Cardiac muscle cell (in vitro differentiated cells and primary cell): Measurements from ENCODE around the gene GPN1. TPM values are rescaled to one million over a fixed set of nuclear protein-coding genes. Genes with fewer than 3 reads are reported as not detected.

Source experiments
- DNase-seq, 2 donors: peaks; one replicate each; pipeline versions ENCODE4 v3.0.0 to v3.0.0-alpha.2; 2010 to 2017; ENCODE audit warnings: low read depth in 1 of 2, low spot score in 1 of 2
- H3K27ac ChIP-seq: fragments of 200-600 bp; sonication (generic); 2 replicates; pipeline ENCODE4 v1.5.1; 2016
- H3K27me3 ChIP-seq: fragments of 200-600 bp; sonication (generic); 2 replicates; pipeline ENCODE4 v1.6.0; 2016; ENCODE audit warnings: control low read depth
- H3K36me3 ChIP-seq: fragments of 200-600 bp; sonication (generic); 2 replicates; pipeline ENCODE4 v1.5.1; 2016; ENCODE audit warnings: control low read depth
- H3K4me1 ChIP-seq: fragments of 200-600 bp; sonication (generic); 2 replicates; pipeline ENCODE4 v1.8.1; 2017; ENCODE audit warnings: low read depth, mild to moderate bottlenecking, mixed run types
- H3K4me3 ChIP-seq: fragments of 200-600 bp; sonication (generic); 2 replicates; pipeline ENCODE4 v1.5.1; 2016; ENCODE audit warnings: mild to moderate bottlenecking
- H3K9me3 ChIP-seq: fragments of 200-600 bp; sonication (generic); 2 replicates; pipeline ENCODE4 v1.5.1; 2017; ENCODE audit warnings: low read depth, mild to moderate bottlenecking, control low read depth
- CTCF ChIP-seq: IDR thresholded peaks from 2 replicates; pipeline ENCODE4 v1.5.1; 2012; ENCODE audit warnings: low read depth, mild to moderate bottlenecking, low read length
- polyA plus RNA-seq: library from polyadenylated mRNA; unstranded; fragments of >200 nt; fragmentation: Nextera tagmentation; extraction: Ambion mirVana; gene quantifications from 2 replicates; pipeline ENCODE4 v1.2.1, GENCODE V29; 2016
- total RNA-seq: library from RNA; depleted of rRNA; stranded (reverse); fragments of >200 nt; gene quantifications from 2 replicates; pipeline ENCODE4 v1.2.3, GENCODE V29; 2016

Gene GPN1
- total and polyA plus RNA-seq, 2 experiments from 2014 or later = 24.1 to 52.5 TPM

GRCh38 chr2:27647737-27648136, 18.9 kb downstream of the GPN1 start:
- Histone ChIP-seq H3K4me1 (no peaks in the 10 kb centered on the region), H3K27ac (no peak overlapping the region), H3K36me3 (peaks cover 41% of the 10 kb centered on the region), H3K4me3 (no peak overlapping the region), H3K27me3 (no peaks in the 10 kb centered on the region), H3K9me3 (no peaks in the 10 kb centered on the region)
- TF ChIP-seq CTCF = no peak
- no peak for DNase-seq

DNA sequence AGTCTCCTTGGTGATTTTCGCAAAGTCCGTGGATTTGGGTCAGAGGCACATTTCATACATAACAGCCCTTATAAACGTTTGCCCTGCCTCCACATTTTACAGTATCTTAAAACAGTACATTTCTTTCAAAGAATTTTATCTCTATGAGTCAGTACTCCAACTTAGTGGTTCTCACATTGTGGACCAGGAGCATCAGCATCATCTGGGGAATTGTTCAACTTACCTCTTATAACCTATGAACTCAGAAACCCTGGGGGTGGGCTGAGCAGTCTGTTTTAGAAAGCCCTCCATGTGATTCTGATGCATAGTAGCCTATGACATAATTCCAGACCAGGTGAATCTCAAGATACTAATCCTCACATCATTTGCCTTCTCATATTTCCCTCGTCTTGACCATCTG, 22.2 kb downstream of the GPN1 start:
- TF ChIP-seq CTCF = no peak
- Histone ChIP-seq H3K27ac (no peak overlapping the region), H3K36me3 (peaks cover 47% of the 10 kb centered on the region), H3K4me1 (no peaks in the 10 kb centered on the region), H3K9me3 (no peaks in the 10 kb centered on the region), H3K4me3 (no peak overlapping the region), H3K27me3 (no peaks in the 10 kb centered on the region)
- DNase-seq = no peak

- Histone ChIP-seq H3K27ac (no peak overlapping the region), H3K36me3 (peaks cover 58% of the 10 kb centered on the region), H3K9me3 (no peaks in the 10 kb centered on the region)
Observed at GRCh38 chr2:27652341-27652740, 23.5 kb downstream of the GPN1 start.

GRCh38 chr2:27652790-27653189, 23.9 kb downstream of the GPN1 start:
- Histone ChIP-seq H3K4me3 (no peak overlapping the region), H3K4me1 (no peaks in the 10 kb centered on the region)
- no peak for TF ChIP-seq CTCF

More at GRCh38 chr2:27652341-27652740, 23.5 kb downstream of the GPN1 start:
- DNase-seq = no peak
- TF ChIP-seq CTCF = no peak
- Histone ChIP-seq H3K4me3 (no peak overlapping the region), H3K4me1 (no peaks in the 10 kb centered on the region), H3K27me3 (no peaks in the 10 kb centered on the region)

DNA sequence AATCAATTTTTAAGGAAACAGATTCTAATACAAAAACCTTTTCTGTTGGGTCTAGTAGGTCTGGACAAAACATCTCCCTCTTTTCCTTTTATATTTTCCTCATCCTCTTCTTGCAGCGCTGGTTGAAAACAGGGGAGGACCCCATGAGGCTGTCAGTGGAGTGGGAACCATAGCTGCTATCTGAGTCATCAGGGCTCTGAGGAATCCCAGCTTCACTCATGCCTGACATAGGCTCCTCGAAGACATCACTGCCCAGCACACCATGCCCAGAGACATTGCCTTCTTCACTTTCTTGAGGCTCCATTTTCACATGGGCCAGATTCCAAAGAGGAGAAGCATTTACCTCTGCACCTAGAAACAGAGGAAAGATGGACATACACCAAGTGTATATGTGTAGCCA, 24.5 kb downstream of the GPN1 start:
- Histone ChIP-seq H3K4me3 (no peak overlapping the region), H3K27me3 (no peaks in the 10 kb centered on the region), H3K27ac (no peak overlapping the region), H3K9me3 (no peaks in the 10 kb centered on the region), H3K4me1 (no peaks in the 10 kb centered on the region), H3K36me3 (peaks cover 63% of the 10 kb centered on the region)
- no peak for TF ChIP-seq CTCF
- no peak for DNase-seq

More at GRCh38 chr2:27652790-27653189, 23.9 kb downstream of the GPN1 start:
- DNase-seq = no peak
- no peaks in the 10 kb centered on the region for H3K9me3 ChIP-seq
- no peak overlapping the region for H3K27ac ChIP-seq
- no peaks in the 10 kb centered on the region for H3K27me3 ChIP-seq
- peaks cover 59% of the 10 kb centered on the region for H3K36me3 ChIP-seq
